Activated T-helper 9 cell treated with anti-CD3 and anti-CD28 coated beads, Interleukin-2, amount 50 U/mL, for 16 hours (primary cell): Measurements from ENCODE around the gene LRRC8A.
"Not testable (repeated sequence)": the region's sequence is repeated elsewhere in the genome, so short reads cannot be mapped to it uniquely, and the experiment has no call there.

ENCODE experiments used
- DNase-seq: peaks from one replicate; pipeline ENCODE4 v3.0.0-alpha.2; 2020; ENCODE audit warnings: low read depth

The LRRC8A gene

GRCh38 chr9:128881884-128882676 is at the start of gene LRRC8A, which contains the start of gene KYAT1:
LRRC8A (plus strand) TSS chr9:128882133; CDS start chr9:128907165, 25,032 bp downstream.
KYAT1 (minus strand) TSS chr9:128881950; CDS start chr9:128845405, 36,545 bp downstream.
- peak; percentile 97 for DNase-seq

GRCh38 chr9:128833696-128834095 is 48.2 kb upstream of the LRRC8A start:
- DNase-seq: no peak

DNA sequence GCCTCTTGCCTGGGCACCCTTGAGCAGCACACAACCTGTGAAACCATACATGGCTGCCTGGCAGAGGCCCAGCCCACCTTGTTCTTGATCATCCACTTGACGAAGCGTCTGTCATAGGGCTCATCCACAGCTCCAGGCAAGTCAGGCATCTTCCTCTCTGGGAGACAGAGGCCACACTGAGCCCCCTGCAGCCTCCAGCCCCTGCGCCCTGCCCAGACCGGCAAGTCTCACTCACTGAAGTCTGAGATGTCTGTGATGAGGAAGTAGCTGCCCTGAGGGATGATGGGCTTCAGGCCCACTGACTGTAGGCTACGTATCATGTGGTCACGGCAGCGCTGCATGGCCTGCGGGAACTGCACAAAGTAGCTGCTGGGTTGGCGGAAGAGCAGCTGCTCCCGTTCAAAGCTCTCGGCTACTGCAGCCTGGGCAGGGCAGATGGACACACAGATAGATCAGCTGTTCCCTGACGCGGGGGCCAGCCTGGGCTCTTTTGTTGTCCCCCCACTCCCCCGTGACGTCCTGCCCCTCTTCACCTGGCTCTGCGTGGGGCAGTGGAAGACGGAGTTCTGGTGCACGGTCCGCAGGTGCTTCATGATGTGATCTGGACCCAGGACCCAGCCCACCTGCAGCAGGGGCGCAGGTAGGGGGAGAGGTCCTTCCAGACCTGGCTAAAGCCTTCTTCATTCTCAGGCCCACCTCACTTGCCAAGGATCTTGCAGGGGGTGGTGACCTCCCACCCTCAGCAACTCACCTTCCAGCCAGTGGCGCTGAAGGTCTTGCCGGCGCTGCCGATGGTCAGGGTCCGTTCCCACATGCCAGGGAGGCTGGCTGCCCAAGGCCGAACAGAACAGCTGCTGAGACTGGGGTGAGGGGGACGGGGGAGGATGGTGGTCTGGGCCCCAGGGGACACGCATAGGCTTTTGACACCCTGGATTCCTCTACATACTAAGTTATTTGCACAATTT is 46.4 kb upstream of the LRRC8A start:
- no peak for DNase-seq

- no peak for DNase-seq
Observed at GRCh38 chr9:128836509-128837145, 45.3 kb upstream of the LRRC8A start.

DNA sequence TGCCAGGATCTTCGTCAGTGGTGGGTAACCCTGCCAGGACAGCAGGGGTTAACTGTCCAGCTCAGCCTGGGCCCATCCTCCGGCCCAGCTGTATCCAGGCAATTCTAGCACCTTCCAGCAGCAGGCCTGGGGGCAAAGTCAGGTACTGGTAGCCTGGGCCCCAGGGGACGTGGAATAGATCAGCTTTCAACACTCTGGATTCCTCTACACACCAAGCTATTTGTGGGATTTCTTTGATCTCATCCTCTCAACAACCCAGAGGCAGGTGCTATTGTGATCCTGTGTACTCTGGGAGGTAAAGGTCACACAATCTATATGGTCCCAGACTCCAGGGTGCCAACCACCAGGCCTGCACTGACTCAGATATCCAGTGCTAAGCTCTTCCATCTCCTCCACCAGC is 43.6 kb upstream of the LRRC8A start:
- no peak for DNase-seq

DNA sequence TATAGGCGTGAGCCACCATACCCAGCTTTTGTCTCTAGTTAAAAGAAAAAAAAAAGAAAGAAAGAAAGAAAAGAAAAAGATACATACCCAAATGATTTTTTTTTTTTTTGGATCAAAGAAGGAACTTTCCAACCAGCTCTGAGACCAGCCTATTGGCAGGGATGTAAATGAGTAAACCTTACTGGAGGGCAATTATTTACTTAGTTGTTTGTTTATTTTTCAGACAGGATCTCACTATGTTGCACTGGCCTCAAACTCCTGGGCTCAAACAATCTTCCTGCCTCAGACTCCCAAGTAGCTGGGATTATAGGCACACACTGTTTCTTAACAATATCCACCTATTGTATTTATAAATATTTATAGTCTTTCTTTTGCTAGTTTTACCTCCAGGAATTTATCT is 41.4 kb upstream of the LRRC8A start:
- no peak for DNase-seq

DNA sequence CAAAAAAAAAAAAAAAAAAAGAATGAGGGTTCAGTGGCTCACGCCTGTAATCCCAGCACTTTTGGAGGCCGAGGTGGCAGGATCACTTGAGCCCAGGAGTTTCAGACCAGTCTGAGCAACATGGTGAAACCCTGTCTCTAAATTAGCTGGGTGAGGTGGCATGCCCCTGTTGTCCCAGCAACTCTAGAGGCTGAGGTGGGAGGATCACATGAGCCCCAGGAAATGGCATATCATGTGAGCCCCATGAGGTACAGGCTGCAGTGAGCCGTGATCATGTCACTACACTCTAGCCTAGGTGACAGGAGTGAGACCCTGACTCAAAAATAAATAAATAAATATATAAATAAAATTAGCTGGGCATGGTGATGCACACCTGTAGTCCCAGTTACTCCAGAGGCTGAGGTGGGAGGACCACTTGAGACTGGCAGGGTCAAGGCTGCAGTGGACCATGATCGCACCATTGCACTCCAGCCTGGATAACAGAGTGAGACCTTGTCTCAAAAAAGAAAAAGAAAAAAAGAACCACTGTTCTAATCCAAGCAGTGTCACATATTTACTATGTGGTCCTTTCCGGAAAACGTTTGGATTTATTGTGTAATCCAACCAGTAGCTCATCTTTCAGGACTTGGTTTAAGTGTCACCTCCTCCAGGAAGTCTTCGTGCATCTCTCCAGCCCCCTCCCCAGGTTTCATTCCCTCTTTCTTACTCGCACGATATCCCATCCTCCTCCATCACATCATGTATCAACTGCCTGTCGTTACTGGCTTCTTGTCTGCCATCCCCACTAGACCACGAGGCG is 40.0 kb upstream of the LRRC8A start:
- no peak for DNase-seq

- DNase-seq: not testable (repeated sequence)
Observed at GRCh38 chr9:128843171-128843570, 38.8 kb upstream of the LRRC8A start.

DNA sequence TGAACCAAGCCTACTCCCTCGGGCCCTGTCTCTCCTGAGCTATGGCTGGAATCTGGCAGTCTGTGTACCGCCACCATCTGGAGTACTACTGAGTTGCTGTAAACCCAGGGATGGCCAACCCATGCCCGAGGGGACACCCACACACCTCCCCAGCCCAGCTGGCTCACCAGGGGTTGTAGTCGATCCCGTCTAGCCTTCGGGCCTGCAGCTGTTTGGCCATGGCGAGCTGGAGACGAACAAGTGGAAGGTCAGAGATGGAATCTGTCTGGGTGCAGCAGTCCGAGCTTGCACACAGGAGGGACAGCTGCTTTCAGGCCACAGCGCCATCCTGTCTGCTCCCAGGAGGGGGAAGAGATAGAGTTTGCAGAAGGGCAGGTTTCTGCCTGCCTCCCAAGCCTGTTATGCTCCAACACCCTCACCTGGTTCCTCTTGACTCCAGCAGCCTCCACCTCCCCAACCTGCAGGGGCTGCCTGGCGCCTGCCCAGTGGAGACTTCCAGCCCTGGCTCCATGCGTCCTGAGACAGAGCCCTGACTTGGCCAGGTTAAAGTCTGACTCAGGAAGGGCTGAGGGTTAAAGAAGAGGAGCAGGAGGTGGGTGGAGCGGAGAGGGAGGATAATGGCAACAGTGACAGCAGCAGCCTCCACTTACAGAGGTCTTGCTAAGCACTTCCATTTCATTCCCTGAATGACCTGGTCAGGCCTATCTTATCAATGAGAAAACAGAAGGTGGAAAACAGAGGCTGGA is 36.6 kb upstream of the LRRC8A start:
- DNase-seq: no peak

- DNase-seq: no peak
Observed at GRCh38 chr9:128846680-128847030, 35.3 kb upstream of the LRRC8A start.

DNA sequence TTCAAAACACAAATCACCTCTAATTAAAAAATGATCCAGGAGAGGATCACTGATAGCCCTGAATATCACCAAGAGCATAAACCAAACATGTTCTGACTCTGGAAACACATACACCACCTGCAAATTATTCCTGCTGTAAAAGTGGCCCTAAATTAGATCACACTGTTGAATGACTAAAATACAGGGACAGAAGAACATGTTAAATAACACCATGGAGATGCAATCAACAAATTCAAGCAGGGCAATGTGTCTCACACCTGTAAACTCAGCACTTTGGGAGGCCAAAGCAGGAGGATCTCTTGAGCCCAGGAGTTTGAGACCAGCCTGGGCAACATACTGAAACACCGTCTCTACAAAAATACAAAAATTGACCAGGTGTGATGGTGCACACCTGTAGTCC is 34.1 kb upstream of the LRRC8A start:
- DNase-seq: no peak

GRCh38 chr9:128851024-128851423 is 30.9 kb upstream of the LRRC8A start:
- not testable (repeated sequence) for DNase-seq

DNA sequence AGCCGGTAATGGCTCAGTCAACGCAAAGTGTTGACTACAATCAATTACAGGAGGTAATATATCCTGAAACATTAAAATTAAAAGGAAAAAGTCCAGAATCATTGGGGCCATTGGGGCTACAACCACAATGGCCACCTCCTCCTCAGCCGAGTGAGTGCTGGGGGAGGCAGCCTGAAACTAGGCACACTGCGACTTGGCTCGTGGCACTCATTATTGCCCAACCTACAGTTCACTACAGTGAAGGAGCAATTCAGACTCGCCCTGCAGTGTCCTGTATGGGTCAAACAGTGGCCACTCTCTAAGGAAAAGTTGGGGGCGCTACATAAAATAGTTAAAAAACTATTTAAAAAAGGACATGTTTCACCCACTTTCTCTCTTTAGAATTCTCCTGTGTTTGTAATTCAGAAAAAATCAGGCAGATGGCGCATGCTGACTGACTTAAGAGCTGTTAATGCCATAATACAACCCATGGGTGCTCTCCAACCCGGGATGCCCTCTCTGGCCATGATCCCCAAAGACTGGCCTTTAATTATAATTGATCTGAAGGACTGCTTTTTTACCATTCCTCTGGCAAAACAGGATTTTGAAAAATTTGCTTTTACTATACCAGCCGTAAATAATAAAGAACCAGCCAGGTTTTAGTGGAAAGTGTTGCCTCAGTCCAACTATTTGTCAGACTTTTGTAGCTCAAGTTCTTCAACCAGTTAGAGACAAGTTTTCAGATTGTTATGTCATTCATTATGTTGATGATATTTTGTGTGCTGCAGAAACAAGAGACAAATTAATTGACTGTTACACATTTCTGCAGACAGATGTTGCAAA is 29.9 kb upstream of the LRRC8A start:
- DNase-seq: not testable (repeated sequence)

DNA sequence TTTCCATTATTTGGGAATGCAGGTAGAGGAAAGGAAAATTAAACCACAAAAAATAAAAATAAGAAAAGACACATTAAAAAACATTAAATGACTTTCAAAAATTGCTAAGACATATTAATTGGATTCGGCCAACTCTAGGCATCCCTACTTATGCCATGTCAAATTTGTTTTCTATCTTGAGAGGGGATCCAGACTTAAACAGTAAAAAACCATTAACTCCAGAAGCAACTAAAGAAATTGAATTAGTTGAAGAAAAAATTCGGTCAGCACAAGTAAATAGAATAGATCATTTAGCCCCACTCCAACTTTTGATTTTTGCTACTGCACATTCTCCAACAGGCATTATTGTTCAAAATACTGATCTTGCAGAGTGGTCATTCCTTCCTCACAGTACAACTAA is 29.3 kb upstream of the LRRC8A start:
- not testable (repeated sequence) for DNase-seq

- not testable (repeated sequence) for DNase-seq
Observed at GRCh38 chr9:128854454-128854853, 27.5 kb upstream of the LRRC8A start.

GRCh38 chr9:128858476-128858875 is 23.5 kb upstream of the LRRC8A start:
- DNase-seq: not testable (repeated sequence)

- DNase-seq: no peak
Observed at GRCh38 chr9:128860937-128861336, 21.0 kb upstream of the LRRC8A start.

GRCh38 chr9:128861501-128861900 is 20.4 kb upstream of the LRRC8A start:
- DNase-seq: no peak

GRCh38 chr9:128862401-128862851 is 19.5 kb upstream of the LRRC8A start:
- DNase-seq: no peak

- peak; percentile 78 for DNase-seq
Observed at GRCh38 chr9:128863647-128864046, 18.3 kb upstream of the LRRC8A start.
